HUES64 (cell line): ENCODE results near the gene STAG3.
"Not testable (repeated sequence)": the region's sequence is repeated elsewhere in the genome, so short reads cannot be mapped to it uniquely, and the experiment has no call there.

ENCODE experiments used
- H3K27ac ChIP-seq: 2 replicates; pipeline ENCODE4 v1.7.0; 2013; ENCODE audit warnings: low read depth, low read length, inconsistent platforms
- H3K27me3 ChIP-seq: 2 replicates; pipeline ENCODE4 v1.6.1; 2013; ENCODE audit warnings: mild to moderate bottlenecking, low read length; ENCODE audit not compliant: insufficient read depth
- H3K36me3 ChIP-seq: 2 replicates; pipeline ENCODE4 v1.6.1; 2013; ENCODE audit warnings: mild to moderate bottlenecking, low read length; ENCODE audit not compliant: insufficient read depth
- H3K4me1 ChIP-seq: 2 replicates; pipeline ENCODE4 v1.6.1; 2013; ENCODE audit warnings: mild to moderate bottlenecking, low read length, moderate library complexity; ENCODE audit not compliant: insufficient read depth
- H3K4me3 ChIP-seq: 2 replicates; pipeline ENCODE4 v1.5.1; 2013; ENCODE audit warnings: mild to moderate bottlenecking, low read length, moderate library complexity
- H3K9ac ChIP-seq: 2 replicates; pipeline ENCODE4 v1.6.1; 2013; ENCODE audit warnings: mild to moderate bottlenecking, low read depth, low read length
- H3K9me3 ChIP-seq: 2 replicates; pipeline ENCODE4 v1.6.1; 2013; ENCODE audit warnings: low read depth, low read length; ENCODE audit not compliant: insufficient read depth
- WGBS: fragments of 150-250, 120-280 bp; methylation state at CpG from one replicate; pipeline ENCODE4 v1.1.7; 2013; ENCODE audit warnings: missing lambda C conversion rate; 5-methylcytosine and 5-hydroxymethylcytosine counted together

STAG3 gene

DNA sequence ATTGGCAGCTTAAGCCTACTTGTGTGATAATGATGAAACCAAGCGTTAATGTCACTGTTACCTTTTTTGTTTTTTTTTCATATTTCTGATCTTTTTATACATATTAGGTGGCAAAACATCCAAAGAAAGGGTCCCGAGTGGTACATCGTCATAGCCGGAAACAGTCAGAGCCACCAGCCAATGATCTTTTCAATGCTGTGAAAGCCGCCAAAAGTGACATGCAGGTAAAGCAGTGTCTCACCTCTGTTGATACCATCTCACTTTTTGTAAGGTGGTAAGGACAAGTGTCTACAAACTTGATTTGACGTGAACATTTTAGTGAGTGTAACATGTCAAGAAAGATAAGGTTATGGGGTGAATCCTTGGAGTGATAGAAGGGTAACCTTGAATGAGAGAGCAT lies 4.9 kb downstream of the STAG3 start:
- not testable (repeated sequence) for H3K27me3 ChIP-seq, H3K36me3 ChIP-seq, H3K27ac ChIP-seq, H3K9ac ChIP-seq, H3K4me1 ChIP-seq, H3K9me3 ChIP-seq, H3K4me3 ChIP-seq
- 89% methylated on average over 6 of the region's 6 CpGs for WGBS

DNA sequence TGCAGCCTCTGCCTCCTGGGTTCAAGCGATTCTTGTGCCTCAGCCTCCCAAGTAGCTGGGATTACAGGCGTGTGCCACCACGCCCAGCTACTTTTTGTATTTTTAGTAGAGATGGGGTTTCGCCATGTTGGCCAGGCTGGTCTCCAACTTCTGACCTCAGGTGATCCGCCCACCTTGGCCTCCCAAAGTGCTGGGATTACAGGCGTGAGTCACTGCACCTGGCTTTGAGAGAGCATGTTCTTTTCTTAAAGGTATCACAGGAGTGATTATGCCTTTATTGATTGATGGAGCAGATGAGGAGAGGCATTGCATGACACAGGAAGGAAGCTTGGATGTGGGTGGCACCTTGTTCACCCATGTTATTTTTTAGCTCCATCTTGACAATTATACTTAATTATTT lies 5.4 kb downstream of the STAG3 start:
- 88% methylated on average over 6 of the region's 6 CpGs for WGBS
- not testable (repeated sequence) for H3K4me3 ChIP-seq, H3K27ac ChIP-seq, H3K9me3 ChIP-seq, H3K36me3 ChIP-seq, H3K27me3 ChIP-seq, H3K9ac ChIP-seq, H3K4me1 ChIP-seq

DNA sequence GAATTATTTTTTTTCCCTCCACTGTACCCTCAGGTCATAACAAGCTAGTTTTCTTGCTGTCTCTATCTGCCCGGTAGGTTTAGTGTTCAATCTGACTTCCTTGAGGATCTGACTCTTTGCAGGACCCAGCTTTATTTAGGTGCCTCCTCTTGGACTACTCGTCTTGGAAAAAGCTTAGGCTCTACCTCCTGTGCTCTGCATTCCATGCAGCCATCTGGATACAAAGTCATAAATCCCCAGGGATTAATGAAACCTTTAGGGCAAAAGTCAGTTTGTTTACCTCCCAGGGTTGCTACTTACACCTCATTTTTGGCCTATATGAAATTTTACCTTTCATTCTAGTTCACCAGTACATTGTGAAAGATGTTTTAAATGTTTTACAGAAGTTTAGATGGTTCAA lies 8.0 kb downstream of the STAG3 start:
- H3K27me3 ChIP-seq, result no peaks in the 10 kb centered on the region
- H3K4me3 ChIP-seq, result no peak overlapping the region
- H3K9ac ChIP-seq, result no peak overlapping the region
- H3K9me3 ChIP-seq, result no peaks in the 10 kb centered on the region
- no peak overlapping the region for H3K27ac ChIP-seq
- H3K4me1 ChIP-seq, result peaks cover 5% of the 10 kb centered on the region; the same call in 1 of the 2 replicates
- WGBS, result 87% methylated on average over 2 of the region's 2 CpGs
- H3K36me3 ChIP-seq, result no peaks in the 10 kb centered on the region

DNA sequence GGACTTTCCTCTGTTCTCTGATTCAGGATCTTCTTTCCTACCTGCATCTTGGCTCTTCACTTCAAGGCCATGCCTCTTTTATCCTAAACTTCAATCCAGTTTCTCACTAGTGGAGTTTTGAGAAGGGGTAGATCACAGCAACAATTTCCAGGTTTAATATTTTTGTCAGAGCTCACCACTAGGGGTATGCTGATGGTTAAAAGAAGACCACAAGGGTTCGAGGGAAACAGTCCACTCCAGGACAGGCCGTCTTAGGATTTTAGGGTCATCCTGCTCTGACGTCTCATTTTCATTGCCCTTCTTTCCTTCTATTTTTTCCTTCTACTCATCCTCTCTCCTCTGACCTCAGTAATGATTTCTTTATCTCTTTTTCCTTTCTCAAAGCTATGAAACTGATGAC lies 11.3 kb downstream of the STAG3 start:
- no peaks in the 10 kb centered on the region for H3K36me3 ChIP-seq
- WGBS, result 94% methylated on average over 3 of the region's 3 CpGs
- no peaks in the 10 kb centered on the region for H3K9me3 ChIP-seq

DNA sequence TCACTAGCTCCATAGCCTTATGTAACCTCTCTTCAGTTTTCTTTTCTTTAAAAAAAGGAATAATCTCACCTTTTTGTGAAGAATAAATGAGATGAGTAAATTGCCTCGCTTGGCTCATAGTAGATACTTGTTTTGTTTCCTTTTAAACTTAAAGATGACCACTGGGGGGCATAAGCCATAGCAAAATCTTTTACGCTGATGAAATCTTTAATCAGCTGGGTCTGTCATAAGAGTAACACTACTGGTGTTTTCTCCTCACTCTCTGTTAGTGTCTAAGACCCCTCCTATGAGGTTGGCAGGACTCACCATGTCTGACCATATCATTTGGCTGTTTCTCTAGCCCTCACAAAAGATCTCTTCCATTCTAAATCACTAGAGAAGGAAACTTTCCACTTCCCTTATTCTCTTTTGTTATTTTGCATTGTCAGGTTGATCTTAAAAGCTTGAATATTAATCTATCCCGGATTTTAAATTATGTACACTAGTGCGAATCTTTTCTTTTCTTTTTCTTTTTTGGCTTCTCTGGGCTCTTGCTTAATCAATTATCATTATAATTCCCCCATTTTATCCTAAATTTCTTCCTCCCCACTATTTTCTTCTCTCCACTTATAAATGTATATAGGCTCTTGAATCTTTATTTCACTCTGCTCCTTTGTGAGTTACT lies 12.5 kb downstream of the STAG3 start:
- Histone ChIP-seq H3K4me1 (no peaks in the 10 kb centered on the region), H3K4me3 (no peak overlapping the region), H3K27me3 (no peaks in the 10 kb centered on the region; the same call in 1 of the 2 replicates), H3K9me3 (no peaks in the 10 kb centered on the region), H3K9ac (no peak overlapping the region), H3K27ac (no peak overlapping the region), H3K36me3 (no peaks in the 10 kb centered on the region)
- 87% methylated on average over 4 of the region's 4 CpGs for WGBS

More for the DNA sequence above, 11.3 kb downstream of the STAG3 start:
- H3K4me1 ChIP-seq, result no peaks in the 10 kb centered on the region
- no peak overlapping the region for H3K27ac ChIP-seq
- H3K9ac ChIP-seq, result no peak overlapping the region
- H3K27me3 ChIP-seq, result no peaks in the 10 kb centered on the region
- H3K4me3 ChIP-seq, result no peak overlapping the region

DNA sequence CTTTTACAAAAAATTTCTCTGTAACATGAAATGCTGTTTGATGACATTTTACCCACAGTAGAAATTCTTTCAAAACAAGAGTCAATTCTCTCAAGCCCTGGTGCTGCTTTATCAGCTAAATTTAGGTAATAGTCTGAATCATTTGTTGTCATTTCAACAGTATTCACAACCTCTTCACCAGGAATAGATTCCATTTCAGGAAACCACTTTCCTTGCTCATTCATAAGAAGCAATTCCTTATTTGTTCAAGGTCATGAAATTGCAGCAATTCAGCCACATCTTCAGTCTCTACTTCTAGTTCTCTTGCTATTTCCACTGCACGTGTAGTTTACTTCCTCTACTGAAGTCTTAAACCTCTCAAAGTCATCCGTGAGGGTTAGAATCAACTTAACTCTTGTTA lies 14.1 kb downstream of the STAG3 start:
- H3K27me3 ChIP-seq, result no peaks in the 10 kb centered on the region; the same call in 1 of the 2 replicates
- no peaks in the 10 kb centered on the region for H3K36me3 ChIP-seq
- H3K27ac ChIP-seq, result no peak overlapping the region
- H3K4me1 ChIP-seq, result no peaks in the 10 kb centered on the region
- H3K9me3 ChIP-seq, result no peaks in the 10 kb centered on the region
- WGBS, result 94% methylated on average over 1 of the region's 2 CpGs
- no peak overlapping the region for H3K4me3 ChIP-seq
- H3K9ac ChIP-seq, result no peak overlapping the region

DNA sequence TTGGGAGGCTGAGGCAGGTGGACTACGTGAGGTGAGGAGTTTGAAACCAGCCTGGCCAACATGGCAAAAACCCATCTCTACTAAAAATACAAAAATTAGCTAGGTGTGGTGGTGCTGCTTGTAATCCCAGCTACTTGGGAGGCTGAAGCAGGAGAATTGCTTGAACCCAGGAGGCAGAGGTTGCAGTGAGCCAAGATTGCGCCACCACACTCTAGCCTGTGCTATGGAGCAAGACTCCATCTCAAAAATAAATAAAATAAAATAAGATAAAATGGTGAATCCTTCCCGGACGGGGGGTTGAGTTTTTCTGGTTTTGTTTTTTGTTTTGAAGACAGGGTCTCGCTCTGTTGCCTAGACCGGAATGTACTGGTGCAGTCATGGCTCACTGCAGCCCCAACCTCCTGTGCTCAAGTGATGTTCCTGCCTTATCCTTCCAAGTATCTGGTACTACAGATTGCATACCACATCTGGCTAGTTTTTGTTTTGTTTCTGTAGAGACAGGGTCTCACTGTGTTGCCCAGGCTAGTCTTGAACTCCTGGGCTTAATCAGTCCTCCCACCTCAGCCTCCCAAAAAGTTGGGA lies 14.7 kb downstream of the STAG3 start:
- H3K36me3 ChIP-seq, H3K4me1 ChIP-seq, H3K9me3 ChIP-seq, H3K4me3 ChIP-seq, H3K27ac ChIP-seq, H3K27me3 ChIP-seq, H3K9ac ChIP-seq: not testable (repeated sequence)
- WGBS, result 93% methylated on average over 5 of the region's 6 CpGs

DNA sequence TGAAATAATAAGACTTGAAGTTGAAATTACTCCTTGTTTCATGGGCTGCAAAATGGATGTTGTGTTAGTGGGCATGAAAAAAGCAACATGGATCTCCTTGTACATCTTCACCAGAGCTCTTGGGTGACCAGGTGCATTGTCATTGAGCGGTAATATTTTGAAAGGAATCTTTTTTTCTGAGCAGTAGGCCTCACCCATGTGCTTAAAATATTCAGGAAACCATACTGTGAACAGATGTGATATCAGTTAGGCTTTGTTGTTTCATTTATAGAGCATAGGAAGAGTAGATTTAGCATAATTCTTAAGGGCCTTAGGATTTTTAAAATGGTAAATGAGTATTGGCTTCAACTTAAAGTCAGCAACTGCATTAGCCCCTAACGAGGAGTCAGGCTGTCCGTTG lies 15.3 kb downstream of the STAG3 start:
- Histone ChIP-seq H3K4me1 (no peaks in the 10 kb centered on the region), H3K9me3 (no peaks in the 10 kb centered on the region), H3K4me3 (no peak overlapping the region), H3K36me3 (no peaks in the 10 kb centered on the region), H3K27ac (no peak overlapping the region), H3K9ac (no peak overlapping the region), H3K27me3 (no peaks in the 10 kb centered on the region; the same call in 1 of the 2 replicates)
- 76% methylated on average over 3 of the region's 3 CpGs for WGBS

DNA sequence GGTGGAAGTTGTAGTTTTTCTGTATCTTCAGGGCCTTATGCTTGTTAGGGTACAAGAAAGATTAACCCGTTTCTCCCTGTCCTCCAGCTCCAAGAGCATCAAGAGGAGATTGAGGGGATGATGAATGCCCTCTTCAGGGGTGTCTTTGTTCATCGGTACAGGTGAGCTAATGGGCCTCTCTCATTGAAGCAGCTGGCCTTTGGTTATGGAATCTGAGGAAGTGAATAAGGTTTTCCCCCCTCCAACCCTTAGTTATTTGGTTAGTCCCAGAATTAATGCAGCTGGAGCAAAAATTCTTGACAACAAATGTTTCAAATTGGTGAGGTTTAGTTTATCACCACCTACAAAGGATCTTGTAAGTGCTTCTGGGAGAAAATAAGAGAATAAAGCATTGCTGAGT lies 17.5 kb downstream of the STAG3 start:
- Histone ChIP-seq H3K27me3 (peaks cover 1% of the 10 kb centered on the region; the same call in 1 of the 2 replicates), H3K4me1 (0 out of 2 replicates have a peak, but pooled peaks cover 3% of the 10 kb centered on the region), H3K27ac (no peak overlapping the region), H3K4me3 (no peak overlapping the region), H3K9ac (no peak overlapping the region), H3K9me3 (no peaks in the 10 kb centered on the region), H3K36me3 (no peaks in the 10 kb centered on the region)
- 79% methylated on average over 2 of the region's 2 CpGs for WGBS

DNA sequence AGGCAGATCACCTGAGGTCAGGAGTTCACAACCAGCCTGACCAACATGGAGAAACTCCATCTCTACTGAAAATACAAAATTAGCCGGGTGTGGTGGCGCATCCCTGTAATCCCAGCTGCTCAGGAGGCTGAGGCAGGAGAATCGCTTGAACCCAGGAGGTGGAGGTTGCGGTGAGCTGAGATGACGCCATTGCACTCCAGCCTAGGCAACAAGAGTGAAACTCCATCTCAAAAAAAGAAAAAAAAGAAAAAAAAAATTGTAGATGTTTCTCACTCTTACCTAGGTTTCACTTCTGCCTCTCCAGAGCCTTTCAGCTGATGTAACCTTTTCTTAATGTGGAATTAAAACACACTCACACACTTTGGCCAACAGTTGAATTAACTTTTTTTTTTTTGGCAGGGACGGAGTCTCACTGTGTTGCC lies 18.2 kb downstream of the STAG3 start:
- H3K9me3 ChIP-seq, H3K9ac ChIP-seq, H3K27me3 ChIP-seq, H3K36me3 ChIP-seq, H3K4me1 ChIP-seq, H3K27ac ChIP-seq, H3K4me3 ChIP-seq: not testable (repeated sequence)
- WGBS, result over 99% methylated on average over 5 of the region's 6 CpGs

DNA sequence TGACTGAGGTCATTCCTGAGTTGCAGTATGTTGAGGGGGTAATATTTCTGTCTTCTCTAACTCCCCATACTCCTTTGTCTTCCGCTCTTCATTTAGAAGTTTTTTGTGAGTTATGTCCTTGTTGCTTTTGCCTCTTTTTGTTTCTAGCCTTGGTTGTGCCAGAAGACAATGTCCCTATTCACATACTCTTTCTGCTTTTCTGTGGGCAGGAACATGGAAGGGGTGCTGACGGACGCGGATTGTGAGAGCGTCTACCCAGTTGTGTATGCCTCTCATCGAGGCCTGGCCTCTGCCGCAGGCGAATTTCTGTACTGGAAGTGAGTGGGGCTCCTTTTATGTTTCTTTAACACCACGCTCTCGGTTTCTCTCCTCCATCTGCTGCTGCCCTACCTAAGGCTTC lies 20.5 kb downstream of the STAG3 start:
- no peaks in the 10 kb centered on the region for H3K9me3 ChIP-seq

More for the DNA sequence above, 20.5 kb downstream of the STAG3 start:
- Histone ChIP-seq H3K4me3 (no peak overlapping the region), H3K4me1 (0 out of 2 replicates have a peak, but pooled peaks cover 4% of the 10 kb centered on the region), H3K9ac (no peak overlapping the region), H3K36me3 (no peaks in the 10 kb centered on the region), H3K27ac (no peak overlapping the region), H3K27me3 (peaks cover 5% of the 10 kb centered on the region; the same call in 1 of the 2 replicates)
- 95% methylated on average over 9 of the region's 10 CpGs for WGBS
